HG03280 (cell line): ENCODE measurements around the gene CDC20B.
"Not testable (repeated sequence)": the region's sequence is repeated elsewhere in the genome, so short reads cannot be mapped to it uniquely, and the experiment has no call there.

Source experiments
- ATAC-seq: cut with Tn5 transposase; IDR thresholded peaks from one replicate; pipeline ENCODE4 v1.9.1; 2021; ENCODE audit warnings: mild to moderate bottlenecking, moderate library complexity; ENCODE audit not compliant: unreplicated experiment

The CDC20B gene

GRCh38 chr5:55104946-55105701, 67.9 kb downstream of the CDC20B start:
- ATAC-seq = no peak

- no peak for ATAC-seq
Observed at GRCh38 chr5:55104036-55104772, 68.8 kb downstream of the CDC20B start.

- ATAC-seq = no peak
Observed at GRCh38 chr5:55102348-55102747, 70.6 kb downstream of the CDC20B start, which contains the start of gene GZMA. GZMA (plus strand) TSS chr5:55102646; CDS start chr5:55102683, 37 bp downstream.

DNA sequence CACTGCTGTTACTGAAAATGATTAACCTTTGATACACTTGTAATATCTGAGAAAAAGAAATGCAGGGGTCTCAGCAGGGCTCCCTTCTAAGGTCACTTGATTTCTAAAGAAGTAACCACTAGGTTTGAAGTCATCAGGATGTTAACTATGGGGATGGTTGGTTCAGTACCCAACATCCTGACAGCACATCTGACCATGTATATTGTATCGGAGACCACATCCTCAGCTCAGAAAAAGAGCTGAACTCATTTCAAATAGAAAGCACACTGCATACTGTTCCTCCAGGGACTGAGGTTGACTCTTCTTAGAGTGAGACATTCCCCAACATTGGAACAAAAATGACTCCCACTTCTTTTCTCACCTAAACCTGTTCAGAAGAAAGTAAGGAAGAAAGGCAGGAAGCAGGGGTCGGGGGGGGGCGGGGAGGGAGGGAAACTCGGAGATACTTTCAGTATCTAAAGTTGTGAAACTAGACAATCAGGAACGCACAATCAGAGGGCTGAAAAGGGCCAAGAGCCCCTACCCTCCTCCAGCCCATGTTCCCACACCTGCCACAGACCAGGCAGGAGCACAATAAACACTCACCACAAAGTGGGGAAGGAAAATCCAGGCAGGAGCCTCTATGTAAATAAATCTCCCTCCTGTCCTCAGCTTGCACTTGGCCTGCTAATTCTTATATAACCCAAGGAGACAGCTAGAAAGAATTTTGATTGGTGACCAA, 71.3 kb downstream of the CDC20B start:
- ATAC-seq = no peak

GRCh38 chr5:55101148-55101547, 71.8 kb downstream of the CDC20B start:
- not testable (repeated sequence) for ATAC-seq

DNA sequence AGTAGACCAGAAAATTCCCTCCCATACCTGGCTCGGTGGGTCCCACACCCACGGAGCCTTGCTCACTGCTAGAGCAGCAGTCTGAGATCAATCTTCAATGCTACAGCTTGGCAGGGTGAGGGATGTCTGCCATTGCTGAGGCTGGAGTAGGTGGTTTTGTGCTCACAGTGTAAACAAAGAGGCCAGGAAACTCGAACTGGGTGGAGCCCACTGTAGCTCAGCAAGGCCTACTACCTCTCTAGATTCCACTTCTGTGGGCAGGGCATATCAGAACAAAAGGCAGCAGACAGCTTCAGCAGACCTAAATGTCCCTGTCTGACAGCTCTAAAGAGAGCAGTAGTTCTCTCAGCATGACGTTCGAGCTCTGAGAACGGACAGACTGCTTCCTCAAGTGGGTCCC, 76.1 kb downstream of the CDC20B start:
- ATAC-seq = no peak

DNA sequence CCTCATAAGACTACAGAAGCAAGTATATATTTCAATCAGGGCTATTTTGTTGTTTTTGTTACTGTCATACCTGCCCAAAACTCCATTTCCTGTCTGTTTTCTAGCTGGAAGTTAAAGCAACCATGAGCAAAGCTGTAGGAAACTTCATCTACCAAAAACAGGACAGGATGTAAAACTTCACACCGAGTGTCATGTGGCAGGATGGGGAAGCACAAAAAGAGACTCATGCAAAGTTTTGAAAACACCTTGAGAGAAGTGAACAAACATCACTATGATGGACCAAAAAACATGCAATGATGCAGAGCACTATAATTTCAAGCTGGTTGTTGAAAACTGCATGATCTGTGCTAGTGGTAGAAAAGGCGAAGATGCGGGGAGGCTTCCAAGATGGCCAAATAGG, 76.8 kb downstream of the CDC20B start:
- ATAC-seq = no peak

- not testable (repeated sequence) for ATAC-seq
Observed at GRCh38 chr5:55091011-55091410, 82.0 kb downstream of the CDC20B start.

- not testable (repeated sequence) for ATAC-seq
Observed at GRCh38 chr5:55089301-55089700, 83.7 kb downstream of the CDC20B start.

DNA sequence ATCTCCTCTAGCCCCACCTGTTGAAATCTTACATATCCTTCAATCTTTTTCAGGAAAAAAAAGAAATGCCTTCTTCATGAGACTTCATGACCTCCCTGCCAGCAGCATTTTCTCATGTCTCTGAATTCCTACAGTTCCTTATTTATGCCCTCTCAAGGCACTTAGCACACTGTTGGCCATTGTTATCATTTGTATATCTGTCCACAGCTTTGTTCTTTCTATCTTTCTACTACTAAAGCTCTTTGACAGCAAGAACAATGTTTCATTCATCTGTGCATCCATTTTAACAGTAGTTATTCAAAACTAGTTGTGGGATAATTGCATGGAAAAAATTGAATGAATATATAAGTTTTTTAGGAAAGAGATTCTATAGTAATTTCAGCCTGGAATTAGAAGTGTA, 91.4 kb downstream of the CDC20B start:
- no peak for ATAC-seq

- ATAC-seq = no peak
Observed at GRCh38 chr5:55073211-55073610, 99.8 kb downstream of the CDC20B start.

DNA sequence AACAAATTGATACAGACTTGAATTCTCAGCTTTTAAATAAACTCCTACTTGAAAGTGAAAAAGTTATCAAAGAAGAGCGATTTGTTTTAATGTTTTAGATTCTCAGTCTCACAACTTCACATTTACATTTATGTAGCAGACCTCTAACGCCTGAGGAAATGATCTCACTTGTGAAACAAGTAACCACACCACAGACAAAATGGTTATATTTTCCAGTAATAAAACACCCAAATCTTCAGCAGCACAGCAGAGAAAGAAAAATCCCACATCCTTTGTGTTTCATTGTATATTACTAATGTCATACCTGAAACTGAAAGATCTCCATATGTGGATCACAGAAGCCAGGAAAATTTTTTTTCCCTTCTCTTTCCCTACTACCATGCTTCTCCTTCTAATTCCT, 100.3 kb downstream of the CDC20B start:
- ATAC-seq = no peak

DNA sequence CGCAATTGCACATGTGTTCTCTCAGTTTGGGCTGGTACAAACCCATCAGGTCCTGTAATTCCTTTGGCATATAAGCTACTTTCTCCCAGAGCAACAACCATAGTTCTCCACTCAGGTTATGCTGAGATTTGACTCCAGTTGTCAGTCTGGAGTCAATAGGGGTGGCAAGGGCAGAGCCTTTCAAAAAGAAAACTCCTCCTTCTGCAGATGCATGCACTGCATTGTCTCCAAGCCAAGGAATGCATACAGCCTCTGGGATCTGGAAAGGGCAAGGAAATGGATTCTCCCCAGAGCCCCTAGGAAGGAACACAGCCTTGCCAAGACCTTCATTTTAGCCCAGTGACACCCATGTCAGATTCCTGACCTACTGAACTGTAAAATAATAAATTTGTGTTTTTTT, 101.6 kb downstream of the CDC20B start:
- ATAC-seq = no peak

- ATAC-seq = no peak
Observed at GRCh38 chr5:55070968-55071367, 102.0 kb downstream of the CDC20B start.

- no peak for ATAC-seq
Observed at GRCh38 chr5:55066277-55066676, 106.7 kb downstream of the CDC20B start.

DNA sequence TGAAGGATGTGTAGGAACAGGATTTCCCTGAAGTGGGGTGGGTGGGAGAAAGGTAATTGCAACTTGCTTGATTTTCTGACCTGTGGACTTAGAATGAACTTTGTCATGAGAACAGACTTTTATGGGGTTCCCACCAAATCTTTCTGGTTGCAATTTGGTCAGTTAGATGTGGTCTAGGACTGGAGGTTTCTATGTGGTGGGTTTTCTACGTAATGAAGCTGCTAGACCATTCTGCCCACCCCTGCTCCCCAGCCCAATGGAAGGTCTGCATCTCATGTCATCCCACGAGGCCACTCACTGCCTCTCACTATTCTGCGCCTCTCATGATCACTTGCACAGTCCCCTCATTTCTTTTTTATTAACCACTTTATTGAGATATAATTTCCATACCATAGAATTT, 108.5 kb downstream of the CDC20B start:
- no peak for ATAC-seq

GRCh38 chr5:55063899-55064298, 109.1 kb downstream of the CDC20B start:
- ATAC-seq = no peak

GRCh38 chr5:55063220-55063863, 109.6 kb downstream of the CDC20B start:
- ATAC-seq = no peak
